Neural cell (in vitro differentiated cells): Measurements from ENCODE around the gene LMOD2.

Experiments
- POLR2AphosphoS5 ChIP-seq: IDR thresholded peaks from 2 replicates; pipeline ENCODE4 v1.6.1; 2012
- RAD21 ChIP-seq: fragments of 450-650 bp; conservative IDR thresholded peaks from 2 replicates; pipeline ENCODE4 v1.6.1; 2014; ENCODE audit warnings: antibody characterized with exemption, mild to moderate bottlenecking, moderate library complexity
- TAF1 ChIP-seq: IDR thresholded peaks from 2 replicates; pipeline ENCODE4 v1.6.1; 2012; ENCODE audit warnings: low read depth
- TF ChIP-seq, protein P1 (sequence below): fragments of 450-650 bp; IDR thresholded peaks from 2 replicates; pipeline ENCODE4 v1.5.1; 2014; ENCODE audit warnings: antibody characterized with exemption, mild to moderate bottlenecking, moderate library complexity; ENCODE audit not compliant: poor library complexity, severe bottlenecking

DNA sequence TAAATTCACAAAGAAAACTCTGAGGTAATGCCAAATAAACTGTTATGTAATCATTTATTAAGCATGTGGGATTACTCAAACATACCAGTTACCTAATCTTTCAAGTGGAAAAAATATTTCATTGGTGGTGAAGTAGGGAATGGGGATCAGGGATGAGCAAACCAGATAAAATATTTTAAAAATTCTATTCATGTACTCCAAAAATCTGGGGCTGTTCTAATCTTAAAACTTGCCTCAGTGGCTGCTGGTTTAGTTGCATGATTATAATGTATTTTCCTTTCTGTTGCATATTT is 19.5 kb downstream of the LMOD2 start:
- TF ChIP-seq, protein P1, sequence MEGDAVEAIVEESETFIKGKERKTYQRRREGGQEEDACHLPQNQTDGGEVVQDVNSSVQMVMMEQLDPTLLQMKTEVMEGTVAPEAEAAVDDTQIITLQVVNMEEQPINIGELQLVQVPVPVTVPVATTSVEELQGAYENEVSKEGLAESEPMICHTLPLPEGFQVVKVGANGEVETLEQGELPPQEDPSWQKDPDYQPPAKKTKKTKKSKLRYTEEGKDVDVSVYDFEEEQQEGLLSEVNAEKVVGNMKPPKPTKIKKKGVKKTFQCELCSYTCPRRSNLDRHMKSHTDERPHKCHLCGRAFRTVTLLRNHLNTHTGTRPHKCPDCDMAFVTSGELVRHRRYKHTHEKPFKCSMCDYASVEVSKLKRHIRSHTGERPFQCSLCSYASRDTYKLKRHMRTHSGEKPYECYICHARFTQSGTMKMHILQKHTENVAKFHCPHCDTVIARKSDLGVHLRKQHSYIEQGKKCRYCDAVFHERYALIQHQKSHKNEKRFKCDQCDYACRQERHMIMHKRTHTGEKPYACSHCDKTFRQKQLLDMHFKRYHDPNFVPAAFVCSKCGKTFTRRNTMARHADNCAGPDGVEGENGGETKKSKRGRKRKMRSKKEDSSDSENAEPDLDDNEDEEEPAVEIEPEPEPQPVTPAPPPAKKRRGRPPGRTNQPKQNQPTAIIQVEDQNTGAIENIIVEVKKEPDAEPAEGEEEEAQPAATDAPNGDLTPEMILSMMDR: no peak
- TF ChIP-seq POLR2AphosphoS5 (no peak), RAD21 (no peak), TAF1 (no peak)
